ENCODE data around the gene ETV6.

Gene ETV6

GRCh38 chr12:11916771-11917170, 267.3 kb downstream of the ETV6 start:
- TF ChIP-seq POLR2AphosphoS5 (IDR thresholded peaks at IDR 0.05; ENCODE audit: low read depth, low read length) (no peak), TAF1 (IDR thresholded peaks at IDR 0.05; ENCODE audit: borderline replicate concordance, low read depth, low read length) (no peak), POLR2A (IDR thresholded peaks at IDR 0.05; ENCODE audit: low read depth, low read length) (no peak)
- FAIRE-seq (no peak), DNase-seq (ENCODE audit: insufficient read length) (no peak)

GRCh38 chr12:11917501-11917900, 268.0 kb downstream of the ETV6 start:
- DNase-seq (ENCODE audit: insufficient read length) (no peak), FAIRE-seq (no peak)
- no peak for TF ChIP-seq TAF1 (IDR thresholded peaks at IDR 0.05; ENCODE audit: borderline replicate concordance, low read depth, low read length)

GRCh38 chr12:11920231-11920630, 270.8 kb downstream of the ETV6 start:
- FAIRE-seq (no peak), DNase-seq (ENCODE audit: insufficient read length) (no peak)
- no peak for TF ChIP-seq TAF1 (IDR thresholded peaks at IDR 0.05; ENCODE audit: borderline replicate concordance, low read depth, low read length)
- no peak for TF ChIP-seq POLR2A (IDR thresholded peaks at IDR 0.05; ENCODE audit: low read depth, low read length)
- no peak for TF ChIP-seq POLR2AphosphoS5 (IDR thresholded peaks at IDR 0.05; ENCODE audit: low read depth, low read length)

DNA sequence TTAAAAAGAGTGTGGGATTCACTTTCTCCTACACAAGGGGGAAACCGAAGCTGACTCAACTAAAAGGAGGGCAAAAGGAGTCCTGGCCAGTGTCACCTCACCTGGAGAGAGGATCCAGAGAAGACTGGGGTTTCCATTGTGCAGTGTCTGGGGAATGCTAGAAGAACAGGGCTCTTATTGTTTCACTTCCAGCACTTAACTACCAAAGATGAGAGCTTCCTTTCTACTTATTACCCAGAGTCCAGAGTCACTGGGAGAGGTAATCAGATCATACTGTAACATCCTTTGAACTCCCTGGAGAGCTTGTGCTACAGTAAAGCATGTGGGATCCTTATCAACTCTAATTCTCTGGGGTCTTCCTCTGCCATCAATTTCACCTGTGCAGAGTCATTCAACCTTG, 272.9 kb downstream of the ETV6 start:
- TF ChIP-seq POLR2AphosphoS5 (IDR thresholded peaks at IDR 0.05; ENCODE audit: low read depth, low read length) (no peak), TAF1 (IDR thresholded peaks at IDR 0.05; ENCODE audit: borderline replicate concordance, low read depth, low read length) (no peak), POLR2A (IDR thresholded peaks at IDR 0.05; ENCODE audit: low read depth, low read length) (no peak)
- FAIRE-seq: no peak
- no peak for DNase-seq (ENCODE audit: insufficient read length)

DNA sequence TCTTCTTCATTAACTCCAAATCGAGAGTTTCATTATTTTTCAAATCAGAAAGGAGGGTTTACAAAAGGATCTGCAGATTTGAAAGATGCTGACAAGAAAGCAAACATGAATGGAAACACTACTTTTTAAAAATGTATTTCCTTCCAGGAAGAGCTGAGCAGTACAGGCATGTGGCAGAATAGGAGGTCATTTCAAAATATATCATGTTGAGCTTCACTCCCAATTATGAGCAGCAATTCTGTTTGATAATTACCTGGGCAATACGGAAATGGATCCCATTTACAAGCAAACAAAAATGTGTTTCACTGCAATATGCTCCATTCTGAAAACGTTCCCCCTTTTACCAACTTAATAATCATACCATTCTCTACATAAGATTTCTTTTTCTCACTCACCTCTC, 273.6 kb downstream of the ETV6 start:
- FAIRE-seq (no peak), DNase-seq (ENCODE audit: insufficient read length) (no peak)
- TF ChIP-seq POLR2A (IDR thresholded peaks at IDR 0.05; ENCODE audit: low read depth, low read length) (no peak), TAF1 (IDR thresholded peaks at IDR 0.05; ENCODE audit: borderline replicate concordance, low read depth, low read length) (no peak)

DNA sequence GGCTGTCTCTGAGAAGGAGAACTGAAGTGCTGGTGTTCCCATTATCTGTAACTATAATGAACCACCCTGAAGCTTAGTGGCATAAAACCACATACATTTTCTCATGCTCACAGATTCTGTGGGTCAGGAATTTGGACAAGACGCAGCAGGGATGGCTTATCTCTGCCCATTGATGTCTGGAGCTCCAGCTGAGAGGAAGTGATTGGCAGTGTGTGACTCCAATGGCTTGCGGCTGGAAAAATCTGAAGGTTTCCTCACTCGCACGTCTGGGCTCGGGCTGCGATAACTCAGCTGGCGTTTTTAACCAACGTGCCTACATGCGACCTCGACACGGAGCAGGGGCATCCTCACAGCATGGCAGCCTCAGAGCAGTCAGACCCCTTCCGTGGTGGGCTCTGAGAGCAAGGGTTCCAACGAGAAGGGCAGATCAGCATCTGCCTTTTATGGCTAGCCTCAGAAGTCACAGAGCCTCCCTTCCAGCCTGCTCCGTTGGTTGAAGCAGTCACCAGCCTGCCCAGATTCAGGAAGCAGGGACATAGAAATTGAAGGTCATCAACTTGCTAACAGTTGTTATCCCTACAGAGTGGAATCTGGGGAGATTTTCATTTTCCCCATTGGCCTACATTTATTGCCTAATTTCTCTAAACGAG, 277.9 kb downstream of the ETV6 start:
- no peak for DNase-seq (ENCODE audit: insufficient read length)

DNA sequence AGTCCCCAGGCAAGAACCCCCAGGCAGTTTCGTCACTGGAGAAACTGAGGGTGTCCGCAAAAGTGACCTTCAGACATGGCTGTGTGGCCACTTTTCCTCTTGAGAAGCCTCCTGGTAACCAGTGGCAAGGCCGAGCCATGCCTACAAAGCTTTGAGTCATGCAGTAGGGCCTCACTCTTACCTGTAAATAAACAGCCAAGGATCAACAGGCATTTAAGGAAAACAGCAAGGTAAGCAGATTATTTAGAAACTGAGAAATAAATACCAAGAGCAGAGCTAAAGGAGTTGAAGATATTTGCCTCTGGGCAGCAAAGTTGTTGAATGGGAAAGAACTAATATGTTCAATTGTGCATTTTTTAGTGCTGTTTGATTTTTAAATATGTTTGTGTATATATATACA, 280.2 kb downstream of the ETV6 start:
- FAIRE-seq: no peak
- TF ChIP-seq POLR2A (IDR thresholded peaks at IDR 0.05; ENCODE audit: low read depth, low read length): no peak
- no peak for TF ChIP-seq POLR2AphosphoS5 (IDR thresholded peaks at IDR 0.05; ENCODE audit: low read depth, low read length)
- TF ChIP-seq TAF1 (IDR thresholded peaks at IDR 0.05; ENCODE audit: borderline replicate concordance, low read depth, low read length): no peak
- no peak for DNase-seq (ENCODE audit: insufficient read length)

More for the DNA sequence above, 277.9 kb downstream of the ETV6 start:
- no peak for FAIRE-seq
- no peak for TF ChIP-seq POLR2AphosphoS5 (IDR thresholded peaks at IDR 0.05; ENCODE audit: low read depth, low read length)
- TF ChIP-seq POLR2A (IDR thresholded peaks at IDR 0.05; ENCODE audit: low read depth, low read length): no peak
- TF ChIP-seq TAF1 (IDR thresholded peaks at IDR 0.05; ENCODE audit: borderline replicate concordance, low read depth, low read length): no peak

DNA sequence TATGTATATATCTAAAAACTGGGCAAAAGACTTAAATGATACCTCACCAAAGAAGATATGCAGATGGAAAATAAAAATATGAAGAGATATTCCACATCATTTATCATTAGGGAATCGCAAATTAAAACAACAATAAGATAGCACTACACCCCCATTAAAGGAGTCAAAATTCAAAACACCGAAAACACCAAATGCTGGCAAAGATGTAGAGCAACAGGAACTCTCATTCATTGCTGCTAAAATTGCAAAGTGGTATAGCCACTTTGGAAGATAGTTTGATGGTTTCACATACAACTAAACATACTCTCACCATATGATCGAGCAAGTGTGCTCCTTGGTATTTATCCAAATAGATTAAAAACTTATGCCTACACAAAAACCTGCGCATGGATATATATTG, 289.7 kb downstream of the ETV6 start:
- TF ChIP-seq POLR2AphosphoS5 (IDR thresholded peaks at IDR 0.05; ENCODE audit: low read depth, low read length) (no peak), POLR2A (IDR thresholded peaks at IDR 0.05; ENCODE audit: low read depth, low read length) (no peak)
- DNase-seq (ENCODE audit: insufficient read length): no peak
- peak; percentile 9 for FAIRE-seq

DNA sequence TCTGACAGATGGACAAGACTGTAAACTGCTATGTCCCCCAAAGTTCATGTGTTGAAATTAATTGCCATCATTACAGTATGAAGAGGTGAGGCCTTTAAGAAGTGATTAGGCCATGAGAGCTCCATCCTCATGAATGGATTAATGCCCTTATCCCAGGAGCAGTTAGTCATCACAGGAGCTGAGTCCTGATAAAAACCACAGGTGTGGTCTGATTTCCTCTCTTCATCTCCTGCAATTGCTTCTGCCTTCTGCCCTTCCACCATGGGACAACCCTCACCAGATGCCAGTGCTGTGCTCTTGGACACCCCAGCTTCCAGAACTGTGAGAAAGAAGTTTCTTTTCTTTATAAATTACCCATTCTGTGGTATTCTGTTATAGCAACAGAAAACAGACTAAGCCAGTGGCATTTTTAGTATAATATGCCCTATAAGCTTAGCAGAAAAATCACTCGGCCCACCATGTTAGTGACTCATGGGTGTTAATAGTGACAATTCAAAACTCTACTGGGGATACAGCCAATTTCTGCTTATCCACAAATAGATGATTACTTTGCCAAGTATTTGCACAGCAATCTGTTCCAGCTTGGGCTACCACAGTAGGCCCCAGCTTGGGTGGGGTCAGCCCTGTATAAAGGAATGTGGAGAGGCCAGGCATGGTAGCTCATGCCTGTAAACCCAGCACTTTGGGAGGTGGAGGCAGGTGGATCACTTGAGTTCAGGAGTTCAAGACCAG, 292.3 kb downstream of the ETV6 start:
- FAIRE-seq: no peak

DNA sequence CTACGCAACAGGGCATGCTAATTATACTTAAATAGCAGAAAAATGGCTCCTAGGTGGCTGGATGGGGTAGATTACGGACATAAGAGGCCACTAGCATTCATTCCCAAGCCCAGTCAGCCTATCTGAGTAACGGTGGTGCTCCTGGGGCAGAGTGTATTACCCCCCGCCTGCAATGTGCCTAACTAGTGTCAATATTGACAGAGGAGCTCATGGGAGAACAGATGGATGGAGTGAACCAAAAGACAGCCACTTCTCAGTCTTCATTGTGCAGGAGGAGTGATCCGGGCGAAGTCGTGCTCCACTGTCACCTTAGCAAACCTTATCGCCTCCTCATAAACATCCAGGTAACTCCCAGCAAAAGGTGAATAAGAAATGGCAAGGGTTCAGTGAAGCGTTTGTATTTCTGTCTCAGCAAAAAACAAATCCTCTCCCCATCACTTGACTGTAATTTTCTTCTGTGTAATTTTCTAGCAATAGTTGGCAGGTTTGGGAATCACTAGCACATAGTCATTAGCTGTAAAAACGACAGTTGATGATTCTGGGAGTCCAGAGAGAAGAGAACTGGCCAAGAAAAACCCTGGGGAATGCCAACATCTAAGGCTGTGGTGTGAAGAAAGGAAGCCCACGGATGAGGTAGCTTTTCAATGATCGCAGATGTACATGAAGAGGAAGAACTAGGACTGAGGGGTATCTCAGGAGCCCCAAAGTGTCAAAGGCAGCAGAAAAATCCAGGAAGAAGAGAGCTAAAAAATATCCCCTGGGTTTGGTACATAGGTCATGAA, 294.6 kb downstream of the ETV6 start:
- no peak for DNase-seq (ENCODE audit: insufficient read length)
- FAIRE-seq: peak; percentile 78

More for the DNA sequence above, 292.3 kb downstream of the ETV6 start:
- no peak for DNase-seq (ENCODE audit: insufficient read length)
- TF ChIP-seq TAF1 (IDR thresholded peaks at IDR 0.05; ENCODE audit: borderline replicate concordance, low read depth, low read length) (no peak), POLR2AphosphoS5 (IDR thresholded peaks at IDR 0.05; ENCODE audit: low read depth, low read length) (no peak), POLR2A (IDR thresholded peaks at IDR 0.05; ENCODE audit: low read depth, low read length) (no peak)

More for the DNA sequence above, 294.6 kb downstream of the ETV6 start:
- TF ChIP-seq POLR2A (IDR thresholded peaks at IDR 0.05; ENCODE audit: low read depth, low read length) (no peak), POLR2AphosphoS5 (IDR thresholded peaks at IDR 0.05; ENCODE audit: low read depth, low read length) (no peak), TAF1 (IDR thresholded peaks at IDR 0.05; ENCODE audit: borderline replicate concordance, low read depth, low read length) (no peak)

All from GM12892 (cell line).